Ascending aorta (tissue), 2 donors: ENCODE data around the gene ABCG4. TPM values are rescaled to one million over a fixed set of nuclear protein-coding genes. Genes with fewer than 3 reads are reported as not detected.
"Not testable (repeated sequence)": the region's sequence is repeated elsewhere in the genome, so short reads cannot be mapped to it uniquely, and the experiment has no call there.

Experiments
- DNase-seq, 2 donors: peaks; one replicate each; pipeline ENCODE4 v3.0.0-alpha.2; 2019; ENCODE audit warnings: low spot score in 2 of 2
- H3K27ac ChIP-seq, 2 donors: fragments of 200-600 bp; sonication (generic); one replicate each; pipeline ENCODE4 v1.5.1; 2016 to 2017; ENCODE audit warnings: mild to moderate bottlenecking in 1 of 2
- H3K27me3 ChIP-seq: fragments of 200-600 bp; sonication (generic); one replicate; pipeline ENCODE4 v1.5.1; 2017
- H3K36me3 ChIP-seq, 2 donors: fragments of 200-600 bp; sonication (generic); one replicate each; pipeline ENCODE4 v1.5.1; 2016
- H3K4me1 ChIP-seq, 2 donors: fragments of 200-600 bp; sonication (generic); one replicate each; pipeline ENCODE4 v1.5.1; 2016 to 2017; ENCODE audit warnings: mild to moderate bottlenecking in 1 of 2
- H3K4me3 ChIP-seq, 2 donors: fragments of 200-600 bp; sonication (generic); one replicate each; pipeline ENCODE4 v1.5.1; 2016 to 2017; ENCODE audit warnings: mild to moderate bottlenecking in 1 of 2
- H3K9me3 ChIP-seq, 2 donors: fragments of 200-600 bp; sonication (generic); one replicate each; pipeline ENCODE4 v1.5.1; 2016
- CTCF ChIP-seq, 3 experiments: fragments of 200-600 bp in 2 of 3; fragments of 450-650 bp in 1 of 3; sonication (generic) in 2 of 3; IDR thresholded peaks; one replicate each; pipeline ENCODE4 v1.5.1; 2016 to 2019; ENCODE audit warnings: antibody characterized with exemption in 3 of 3, mild to moderate bottlenecking in 1 of 3, moderate library complexity in 1 of 3
- intact Hi-C: fragments of 100-400 bp; cut with DNase I; formaldehyde crosslinking; loops from one replicate; pipeline ENCODE4 v1.15.1; 2023
- total RNA-seq: library from RNA; depleted of rRNA; stranded (reverse); fragments of >200 nt; gene quantifications from one replicate; pipeline ENCODE4 v1.1.0, GENCODE V29; 2016

The ABCG4 gene
- total RNA-seq, 1 donor from 2014 or later = not detected

- H3K27me3 ChIP-seq = no peaks in the 10 kb centered on the region
- H3K36me3 ChIP-seq = no peaks in the 10 kb centered on the region
- H3K27ac ChIP-seq = no peak overlapping the region
- no peak for TF ChIP-seq CTCF (IDR thresholded peaks at IDR 0.05)
- no peak overlapping the region for H3K4me3 ChIP-seq
- intact Hi-C loops = no loop called here
- DNase-seq = no peak
- no peaks in the 10 kb centered on the region for H3K4me1 ChIP-seq
- H3K9me3 ChIP-seq = no peaks in the 10 kb centered on the region
Observed at GRCh38 chr11:119161871-119162270, 13.0 kb downstream of the ABCG4 start.

- DNase-seq = no peak
- no peaks in the 10 kb centered on the region for H3K9me3 ChIP-seq
- no peaks in the 10 kb centered on the region for H3K27me3 ChIP-seq
- no peaks in the 10 kb centered on the region for H3K36me3 ChIP-seq
- no peak overlapping the region for H3K4me3 ChIP-seq
- no peak overlapping the region for H3K27ac ChIP-seq
- no peak for TF ChIP-seq CTCF (IDR thresholded peaks at IDR 0.05)
- intact Hi-C loops = loop anchor here (5.0 kb wide), 1 partner anchor 59 kb away; the partner anchor contains the start of gene C2CD2L
- H3K4me1 ChIP-seq = peaks cover 0 to 2% of the 10 kb centered on the region in 2 donors
Observed at GRCh38 chr11:119166368-119167076, 17.7 kb downstream of the ABCG4 start.

GRCh38 chr11:119167077-119167458, 18.2 kb downstream of the ABCG4 start:
- H3K27me3 ChIP-seq, H3K4me1 ChIP-seq, H3K36me3 ChIP-seq, H3K9me3 ChIP-seq, H3K27ac ChIP-seq, DNase-seq, H3K4me3 ChIP-seq: not testable (repeated sequence)
- intact Hi-C loops = loop anchor here (5.0 kb wide), 1 partner anchor 60 kb away; the partner anchor contains the start of gene C2CD2L

- Histone ChIP-seq H3K4me3 (no peak overlapping the region), H3K9me3 (no peaks in the 10 kb centered on the region), H3K36me3 (no peaks in the 10 kb centered on the region), H3K27ac (peak overlapping the region; percentile 97 to 100), H3K27me3 (no peaks in the 10 kb centered on the region), H3K4me1 (peaks cover 0 to 2% of the 10 kb centered on the region in 2 donors)
- intact Hi-C loops = loop anchor here (2.0 to 5.0 kb wide), 5 partner anchors 23 to 139 kb away; partner anchors contain the start of genes C2CD2L and CBL
- TF ChIP-seq CTCF (IDR thresholded peaks at IDR 0.05) = no peak
- DNase-seq = no peak
Observed at GRCh38 chr11:119167933-119168332, 19.1 kb downstream of the ABCG4 start.

- Histone ChIP-seq H3K27ac (peak within 1 kb of the TSS; percentile 97 to 100), H3K4me3 (peak within 1 kb of the TSS; percentile 61 to 95), H3K4me1 (peaks cover 0 to 2% of the 10 kb centered on the region in 2 donors), H3K9me3 (no peaks in the 10 kb centered on the region), H3K36me3 (peaks cover 4 to 5% of the 10 kb centered on the region in 2 donors), H3K27me3 (no peaks in the 10 kb centered on the region)
- TF ChIP-seq CTCF (IDR thresholded peaks at IDR 0.05) = peak; percentile 88 to 96 (median 95)
- peak; percentile 30 to 91 for DNase-seq
- intact Hi-C loops = loop anchor here (1.0 to 5.0 kb wide), 6 partner anchors 24 to 172 kb away; partner anchors contain the start of genes C1QTNF5, C2CD2L and CBL
Observed at GRCh38 chr11:119168471-119169281, 19.8 kb downstream of the ABCG4 start, which contains the start of gene NLRX1. Gene NLRX1 (plus strand): TSS chr11:119168725. CDS start chr11:119171404, 2,679 bp downstream.
